Transverse colon (tissue), 3 donors: ENCODE data around the gene TLE7.

ENCODE experiments used
- CTCF ChIP-seq, 5 experiments: fragments of 200-600 bp in 3 of 5; fragments of 450-650 bp in 2 of 5; sonication (generic) in 3 of 5; IDR thresholded peaks; 1 replicate in 2 of 5; 2 replicates in 3 of 5; pipeline ENCODE4 v1.5.1; 2016 to 2017; ENCODE audit warnings: antibody characterized with exemption in 5 of 5, inconsistent platforms in 3 of 5, mild to moderate bottlenecking in 2 of 5, moderate library complexity in 1 of 5
- POLR2A ChIP-seq: fragments of 450-650 bp; IDR thresholded peaks from one replicate; pipeline ENCODE4 v1.6.1; 2016; ENCODE audit warnings: antibody characterized with exemption, mild to moderate bottlenecking, moderate library complexity

GRCh38 chr16:71456801-71457200, 14.9 kb upstream of the TLE7 start:
- TF ChIP-seq CTCF (IDR thresholded peaks at IDR 0.05) (no peak), POLR2A (no peak)
